ENCODE measurements around the gene GABARAPL1. TPM values are rescaled to one million over a fixed set of nuclear protein-coding genes. Genes with fewer than 3 reads are reported as not detected.

GABARAPL1 gene
- polyA plus RNA-seq, 1 donor from 2014 or later, result 213 TPM

DNA sequence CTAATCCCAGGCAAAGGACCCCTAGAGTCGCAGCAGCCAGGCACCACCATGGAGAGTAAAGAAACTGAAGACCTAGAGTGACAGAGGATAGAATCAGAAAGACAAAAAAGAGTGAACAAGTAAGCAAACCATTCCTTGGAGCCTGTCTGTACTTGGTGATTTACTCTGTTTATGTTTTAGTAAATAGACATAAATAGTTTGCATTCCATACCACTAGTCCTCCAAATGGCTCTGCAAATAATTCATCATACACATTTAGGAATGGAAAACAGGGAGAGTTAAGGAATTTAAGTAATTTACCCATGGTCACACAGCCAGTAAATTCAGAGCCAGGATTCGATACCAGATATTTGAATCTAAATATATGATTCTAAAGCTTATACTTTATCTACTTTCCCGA is 43.6 kb upstream of the GABARAPL1 start:
- Histone ChIP-seq H3K4me2 (ENCODE audit: low read length) (no peak overlapping the region), H4K20me1 (ENCODE audit: insufficient read depth) (no peaks in the 10 kb centered on the region), H3K9ac (ENCODE audit: low read length) (no peak overlapping the region), H3K9me3 (ENCODE audit: low read length) (no peaks in the 10 kb centered on the region), H3K4me3 (ENCODE audit: low read length) (no peak overlapping the region), H3K27ac (ENCODE audit: low read length) (no peak overlapping the region), H3K9me2 (ENCODE audit: insufficient read depth, low read length) (no peaks in the 10 kb centered on the region), H3K27me3 (ENCODE audit: insufficient read depth, low read depth, low read length) (no peaks in the 10 kb centered on the region), H3K79me2 (replicated peaks; ENCODE audit: insufficient read depth, low read length) (no peaks in the 10 kb centered on the region), H2AFZ (ENCODE audit: low read depth, low read length) (no peak overlapping the region), H3F3A (ENCODE audit: insufficient read depth, low read length, poor library complexity, severe bottlenecking) (no peaks in the 10 kb centered on the region), H3K36me3 (ENCODE audit: insufficient read depth, low read length) (no peaks in the 10 kb centered on the region)
- TF ChIP-seq, protein P1, sequence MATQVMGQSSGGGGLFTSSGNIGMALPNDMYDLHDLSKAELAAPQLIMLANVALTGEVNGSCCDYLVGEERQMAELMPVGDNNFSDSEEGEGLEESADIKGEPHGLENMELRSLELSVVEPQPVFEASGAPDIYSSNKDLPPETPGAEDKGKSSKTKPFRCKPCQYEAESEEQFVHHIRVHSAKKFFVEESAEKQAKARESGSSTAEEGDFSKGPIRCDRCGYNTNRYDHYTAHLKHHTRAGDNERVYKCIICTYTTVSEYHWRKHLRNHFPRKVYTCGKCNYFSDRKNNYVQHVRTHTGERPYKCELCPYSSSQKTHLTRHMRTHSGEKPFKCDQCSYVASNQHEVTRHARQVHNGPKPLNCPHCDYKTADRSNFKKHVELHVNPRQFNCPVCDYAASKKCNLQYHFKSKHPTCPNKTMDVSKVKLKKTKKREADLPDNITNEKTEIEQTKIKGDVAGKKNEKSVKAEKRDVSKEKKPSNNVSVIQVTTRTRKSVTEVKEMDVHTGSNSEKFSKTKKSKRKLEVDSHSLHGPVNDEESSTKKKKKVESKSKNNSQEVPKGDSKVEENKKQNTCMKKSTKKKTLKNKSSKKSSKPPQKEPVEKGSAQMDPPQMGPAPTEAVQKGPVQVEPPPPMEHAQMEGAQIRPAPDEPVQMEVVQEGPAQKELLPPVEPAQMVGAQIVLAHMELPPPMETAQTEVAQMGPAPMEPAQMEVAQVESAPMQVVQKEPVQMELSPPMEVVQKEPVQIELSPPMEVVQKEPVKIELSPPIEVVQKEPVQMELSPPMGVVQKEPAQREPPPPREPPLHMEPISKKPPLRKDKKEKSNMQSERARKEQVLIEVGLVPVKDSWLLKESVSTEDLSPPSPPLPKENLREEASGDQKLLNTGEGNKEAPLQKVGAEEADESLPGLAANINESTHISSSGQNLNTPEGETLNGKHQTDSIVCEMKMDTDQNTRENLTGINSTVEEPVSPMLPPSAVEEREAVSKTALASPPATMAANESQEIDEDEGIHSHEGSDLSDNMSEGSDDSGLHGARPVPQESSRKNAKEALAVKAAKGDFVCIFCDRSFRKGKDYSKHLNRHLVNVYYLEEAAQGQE (IDR thresholded peaks at IDR 0.05; ENCODE audit: borderline replicate concordance), result no peak
- no peak for TF ChIP-seq MXI1 (conservative IDR thresholded peaks at IDR 0.05; ENCODE audit: poor library complexity, severe bottlenecking)
- TF ChIP-seq RAD21 (conservative IDR thresholded peaks at IDR 0.05), result no peak

DNA sequence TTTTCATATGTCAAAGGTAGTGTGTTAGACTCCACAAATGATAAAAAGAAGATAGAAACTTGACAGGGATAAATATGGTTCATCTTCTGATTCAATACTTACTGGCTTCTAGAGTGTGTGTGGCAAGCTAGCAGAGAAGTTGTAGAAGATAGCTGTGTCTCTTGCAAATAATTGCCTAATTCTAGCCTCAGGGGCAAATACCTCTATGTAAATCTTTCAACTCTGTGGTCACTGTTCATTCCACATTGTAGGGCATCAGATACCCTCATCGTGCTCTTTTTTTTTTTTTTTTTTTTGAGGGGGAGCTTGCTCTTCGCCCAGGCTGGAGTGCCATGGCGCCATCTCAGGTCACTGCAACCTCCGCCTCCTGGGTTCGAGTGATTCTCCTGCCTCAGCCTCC is 42.5 kb upstream of the GABARAPL1 start:
- Histone ChIP-seq H3K9ac (ENCODE audit: low read length) (no peak overlapping the region), H3K9me3 (ENCODE audit: low read length) (no peaks in the 10 kb centered on the region), H3F3A (ENCODE audit: insufficient read depth, low read length, poor library complexity, severe bottlenecking) (no peaks in the 10 kb centered on the region), H3K27me3 (ENCODE audit: insufficient read depth, low read depth, low read length) (no peaks in the 10 kb centered on the region), H3K9me2 (ENCODE audit: insufficient read depth, low read length) (no peaks in the 10 kb centered on the region), H3K36me3 (ENCODE audit: insufficient read depth, low read length) (no peaks in the 10 kb centered on the region), H3K4me3 (ENCODE audit: low read length) (no peak overlapping the region), H2AFZ (ENCODE audit: low read depth, low read length) (no peak overlapping the region), H3K27ac (ENCODE audit: low read length) (no peak overlapping the region), H4K20me1 (ENCODE audit: insufficient read depth) (no peaks in the 10 kb centered on the region), H3K4me2 (ENCODE audit: low read length) (no peak overlapping the region), H3K79me2 (replicated peaks; ENCODE audit: insufficient read depth, low read length) (no peaks in the 10 kb centered on the region)
- TF ChIP-seq SMC3 (conservative IDR thresholded peaks at IDR 0.05; ENCODE audit: poor library complexity) (no peak), TAF1 (IDR thresholded peaks at IDR 0.05; ENCODE audit: low read depth) (no peak), POLR2AphosphoS5 (IDR thresholded peaks at IDR 0.05) (no peak), MXI1 (conservative IDR thresholded peaks at IDR 0.05; ENCODE audit: poor library complexity, severe bottlenecking) (no peak), RAD21 (conservative IDR thresholded peaks at IDR 0.05) (no peak), EZH2 (IDR thresholded peaks at IDR 0.05; ENCODE audit: borderline replicate concordance, insufficient read depth, low read length, poor library complexity, severe bottlenecking) (no peak), EP300 (conservative IDR thresholded peaks at IDR 0.05; ENCODE audit: poor library complexity, severe bottlenecking) (no peak)
- TF ChIP-seq, protein P2, sequence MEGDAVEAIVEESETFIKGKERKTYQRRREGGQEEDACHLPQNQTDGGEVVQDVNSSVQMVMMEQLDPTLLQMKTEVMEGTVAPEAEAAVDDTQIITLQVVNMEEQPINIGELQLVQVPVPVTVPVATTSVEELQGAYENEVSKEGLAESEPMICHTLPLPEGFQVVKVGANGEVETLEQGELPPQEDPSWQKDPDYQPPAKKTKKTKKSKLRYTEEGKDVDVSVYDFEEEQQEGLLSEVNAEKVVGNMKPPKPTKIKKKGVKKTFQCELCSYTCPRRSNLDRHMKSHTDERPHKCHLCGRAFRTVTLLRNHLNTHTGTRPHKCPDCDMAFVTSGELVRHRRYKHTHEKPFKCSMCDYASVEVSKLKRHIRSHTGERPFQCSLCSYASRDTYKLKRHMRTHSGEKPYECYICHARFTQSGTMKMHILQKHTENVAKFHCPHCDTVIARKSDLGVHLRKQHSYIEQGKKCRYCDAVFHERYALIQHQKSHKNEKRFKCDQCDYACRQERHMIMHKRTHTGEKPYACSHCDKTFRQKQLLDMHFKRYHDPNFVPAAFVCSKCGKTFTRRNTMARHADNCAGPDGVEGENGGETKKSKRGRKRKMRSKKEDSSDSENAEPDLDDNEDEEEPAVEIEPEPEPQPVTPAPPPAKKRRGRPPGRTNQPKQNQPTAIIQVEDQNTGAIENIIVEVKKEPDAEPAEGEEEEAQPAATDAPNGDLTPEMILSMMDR (IDR thresholded peaks at IDR 0.05; ENCODE audit: poor library complexity, severe bottlenecking), result no peak
- TF ChIP-seq, protein P1 (IDR thresholded peaks at IDR 0.05; ENCODE audit: borderline replicate concordance), result no peak

Measured in neural cell (in vitro differentiated cells).